Neural progenitor cell (in vitro differentiated cells): Measurements from ENCODE around the gene EPB41L4B.

ENCODE experiments used
- EZH2 ChIP-seq: fragments of 200-600 bp; sonication (generic); IDR thresholded peaks from 2 replicates; pipeline ENCODE4 v1.6.1; 2017; ENCODE audit warnings: antibody characterized with exemption, mild to moderate bottlenecking, moderate library complexity
- EZH2phosphoT487 ChIP-seq: fragments of 200-600 bp; sonication (generic); IDR thresholded peaks from 2 replicates; pipeline ENCODE4 v1.6.1; 2017; ENCODE audit warnings: antibody characterized with exemption
- TF ChIP-seq, protein P1 (sequence below): fragments of 200-600 bp; sonication (generic); IDR thresholded peaks from 2 replicates; pipeline ENCODE4 v1.5.1; 2017; ENCODE audit warnings: antibody characterized with exemption, mild to moderate bottlenecking

DNA sequence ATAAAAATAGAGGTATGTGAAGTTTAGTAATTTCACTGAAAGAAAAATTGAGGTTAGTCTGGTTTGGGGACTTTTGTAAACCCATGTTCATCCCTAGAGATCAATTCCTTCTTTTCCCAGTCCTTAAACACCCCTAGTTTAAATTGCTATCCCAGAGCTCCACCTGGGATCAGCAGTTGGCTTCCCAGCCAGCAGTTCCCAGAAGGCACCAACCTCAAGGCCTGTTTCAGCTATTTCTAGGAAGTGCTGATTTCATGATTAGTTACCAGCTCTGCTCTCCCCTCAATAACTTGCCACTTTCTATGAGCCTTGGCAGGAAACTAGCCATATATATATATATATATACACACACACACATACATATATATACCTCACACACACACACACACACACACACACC lies 30.5 kb downstream of the EPB41L4B start:
- TF ChIP-seq, protein P1, sequence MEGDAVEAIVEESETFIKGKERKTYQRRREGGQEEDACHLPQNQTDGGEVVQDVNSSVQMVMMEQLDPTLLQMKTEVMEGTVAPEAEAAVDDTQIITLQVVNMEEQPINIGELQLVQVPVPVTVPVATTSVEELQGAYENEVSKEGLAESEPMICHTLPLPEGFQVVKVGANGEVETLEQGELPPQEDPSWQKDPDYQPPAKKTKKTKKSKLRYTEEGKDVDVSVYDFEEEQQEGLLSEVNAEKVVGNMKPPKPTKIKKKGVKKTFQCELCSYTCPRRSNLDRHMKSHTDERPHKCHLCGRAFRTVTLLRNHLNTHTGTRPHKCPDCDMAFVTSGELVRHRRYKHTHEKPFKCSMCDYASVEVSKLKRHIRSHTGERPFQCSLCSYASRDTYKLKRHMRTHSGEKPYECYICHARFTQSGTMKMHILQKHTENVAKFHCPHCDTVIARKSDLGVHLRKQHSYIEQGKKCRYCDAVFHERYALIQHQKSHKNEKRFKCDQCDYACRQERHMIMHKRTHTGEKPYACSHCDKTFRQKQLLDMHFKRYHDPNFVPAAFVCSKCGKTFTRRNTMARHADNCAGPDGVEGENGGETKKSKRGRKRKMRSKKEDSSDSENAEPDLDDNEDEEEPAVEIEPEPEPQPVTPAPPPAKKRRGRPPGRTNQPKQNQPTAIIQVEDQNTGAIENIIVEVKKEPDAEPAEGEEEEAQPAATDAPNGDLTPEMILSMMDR, result no peak
- no peak for TF ChIP-seq EZH2
- no peak for TF ChIP-seq EZH2phosphoT487
